Ishikawa (cell line): ENCODE results near the gene SLX4.

Experiments
- CEBPB ChIP-seq: IDR thresholded peaks from 2 replicates; pipeline ENCODE4 v1.6.1; 2012
- CREB1 ChIP-seq: IDR thresholded peaks from 2 replicates; pipeline ENCODE4 v1.6.1; 2012; ENCODE audit warnings: low read depth
- EGR1 ChIP-seq: IDR thresholded peaks from 2 replicates; pipeline ENCODE4 v1.6.1; 2012
- EP300 ChIP-seq: IDR thresholded peaks from 2 replicates; pipeline ENCODE4 v1.6.1; 2012; ENCODE audit warnings: borderline replicate concordance
- FOXM1 ChIP-seq: IDR thresholded peaks from 2 replicates; pipeline ENCODE4 v1.6.1; 2012; ENCODE audit warnings: low read depth, borderline replicate concordance
- MAX ChIP-seq: IDR thresholded peaks from 2 replicates; pipeline ENCODE4 v1.6.1; 2012
- NFIC ChIP-seq: IDR thresholded peaks from 2 replicates; pipeline ENCODE4 v1.6.1; 2012
- RAD21 ChIP-seq: IDR thresholded peaks from 2 replicates; pipeline ENCODE4 v1.6.1; 2012; ENCODE audit warnings: low read depth
- REST ChIP-seq: IDR thresholded peaks from 2 replicates; pipeline ENCODE4 v1.6.1; 2012; ENCODE audit warnings: low read depth, mild to moderate bottlenecking
- TAF1 ChIP-seq: IDR thresholded peaks from 2 replicates; pipeline ENCODE4 v1.6.1; 2012; ENCODE audit warnings: low read depth, mild to moderate bottlenecking
- TCF12 ChIP-seq: IDR thresholded peaks from 2 replicates; pipeline ENCODE4 v1.6.1; 2012; ENCODE audit warnings: low read depth
- TEAD4 ChIP-seq: IDR thresholded peaks from 2 replicates; pipeline ENCODE4 v1.6.1; 2012
- YY1 ChIP-seq: IDR thresholded peaks from 2 replicates; pipeline ENCODE4 v1.6.1; 2012; ENCODE audit warnings: low read depth
- ZBTB7A ChIP-seq: IDR thresholded peaks from 2 replicates; pipeline ENCODE4 v1.6.1; 2012; ENCODE audit warnings: low read depth
- TF ChIP-seq, protein P1 (sequence below): IDR thresholded peaks from 2 replicates; pipeline ENCODE4 v1.6.1; 2012

Gene SLX4

GRCh38 chr16:3595110-3595486 lies 16.3 kb downstream of the SLX4 start:
- TF ChIP-seq CREB1 (no peak), RAD21 (no peak), CEBPB (no peak), TCF12 (no peak), TAF1 (no peak), ZBTB7A (no peak), EGR1 (no peak), NFIC (no peak), EP300 (no peak), REST (no peak), MAX (no peak), TEAD4 (no peak)

DNA sequence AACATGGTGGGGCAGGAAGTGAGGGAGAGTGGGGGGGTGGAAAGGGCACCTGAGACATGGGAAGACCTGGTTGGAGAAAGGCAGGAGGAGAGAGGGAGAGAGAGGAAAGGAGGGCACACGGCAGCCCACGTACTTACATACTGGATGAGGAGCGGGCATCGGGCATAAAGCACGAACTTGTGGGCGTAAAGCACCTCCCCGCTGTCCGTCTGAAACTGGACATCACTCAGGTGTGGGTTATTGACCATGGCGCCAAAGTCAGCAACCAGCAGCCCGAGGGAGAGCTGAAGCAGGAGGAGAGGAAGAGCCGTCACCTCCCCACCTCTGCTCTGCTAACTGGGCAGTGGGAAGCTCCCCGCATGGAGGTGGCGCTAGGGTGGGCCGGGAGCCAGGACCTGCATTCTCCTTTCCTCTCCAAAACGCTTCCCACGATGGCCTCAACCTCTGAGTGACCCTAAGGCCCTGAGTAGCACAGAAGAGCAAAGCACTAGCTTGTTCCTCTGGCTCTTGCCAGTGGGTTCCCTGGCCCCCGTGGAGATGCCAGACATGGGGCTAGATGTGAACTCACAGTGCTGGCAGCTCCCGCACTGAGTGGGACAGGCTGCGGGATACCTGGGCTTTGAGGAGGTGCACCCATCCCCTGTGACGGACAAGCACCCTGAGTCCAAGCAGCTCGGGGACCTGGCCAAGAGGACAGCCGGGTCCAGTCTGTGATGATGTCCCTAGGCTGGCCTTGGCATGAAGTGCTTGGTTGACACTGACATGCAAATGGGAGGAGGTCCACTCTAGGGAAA lies 16.9 kb downstream of the SLX4 start:
- TF ChIP-seq TAF1 (no peak), EP300 (no peak), YY1 (no peak), TEAD4 (no peak), CREB1 (no peak), RAD21 (no peak), MAX (no peak), NFIC (no peak), ZBTB7A (no peak), CEBPB (no peak), REST (no peak), FOXM1 (no peak), TCF12 (no peak), EGR1 (no peak)
- TF ChIP-seq, protein P1, sequence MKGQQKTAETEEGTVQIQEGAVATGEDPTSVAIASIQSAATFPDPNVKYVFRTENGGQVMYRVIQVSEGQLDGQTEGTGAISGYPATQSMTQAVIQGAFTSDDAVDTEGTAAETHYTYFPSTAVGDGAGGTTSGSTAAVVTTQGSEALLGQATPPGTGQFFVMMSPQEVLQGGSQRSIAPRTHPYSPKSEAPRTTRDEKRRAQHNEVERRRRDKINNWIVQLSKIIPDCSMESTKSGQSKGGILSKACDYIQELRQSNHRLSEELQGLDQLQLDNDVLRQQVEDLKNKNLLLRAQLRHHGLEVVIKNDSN, result no peak

DNA sequence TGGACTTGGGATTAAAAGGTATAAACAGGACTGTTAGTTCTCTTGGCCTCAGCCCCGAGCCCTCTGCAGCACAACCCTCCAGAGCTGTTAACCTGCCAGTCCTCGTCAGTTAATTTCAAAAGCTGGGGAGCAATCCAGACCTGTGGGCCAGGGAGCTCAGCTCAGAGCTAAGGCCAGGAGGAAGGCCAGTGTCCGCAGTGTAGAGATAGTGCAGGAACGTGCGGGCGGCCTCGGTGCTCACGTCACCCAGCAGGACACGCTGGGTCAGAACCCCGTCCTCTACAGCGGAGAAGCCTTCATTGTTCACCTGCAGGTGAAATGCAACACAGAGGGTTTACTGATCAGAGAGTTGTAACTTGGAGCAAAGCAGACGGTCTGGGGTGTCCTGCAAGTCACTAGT lies 18.8 kb downstream of the SLX4 start:
- TF ChIP-seq CEBPB, result no peak
- no peak for TF ChIP-seq MAX
- no peak for TF ChIP-seq EP300
- TF ChIP-seq NFIC, result no peak
- no peak for TF ChIP-seq REST
- no peak for TF ChIP-seq TCF12
- no peak for TF ChIP-seq FOXM1
- no peak for TF ChIP-seq TAF1
- no peak for TF ChIP-seq RAD21
- TF ChIP-seq TEAD4, result no peak
- TF ChIP-seq YY1, result no peak
- no peak for TF ChIP-seq EGR1
- TF ChIP-seq, protein P1, result no peak
- no peak for TF ChIP-seq CREB1

DNA sequence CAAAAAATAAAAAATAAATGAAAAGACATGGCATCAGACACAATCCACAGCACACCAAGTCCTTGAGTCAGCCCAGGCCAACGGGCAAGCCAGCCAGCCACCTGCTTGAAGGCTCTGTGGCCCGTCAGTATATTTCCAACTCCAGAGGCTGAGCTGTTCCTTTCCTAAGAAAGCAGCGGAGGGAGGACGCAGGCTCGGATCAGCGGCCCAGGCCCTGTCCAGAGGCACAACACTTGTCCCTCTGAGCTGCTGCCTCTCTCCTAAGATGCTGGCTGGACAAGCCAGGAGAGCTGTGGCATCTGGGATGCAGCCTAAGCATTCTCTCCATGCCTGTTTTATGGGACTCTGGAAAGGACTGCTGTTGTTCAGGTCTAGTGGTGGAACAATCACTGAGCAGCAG lies 19.4 kb downstream of the SLX4 start:
- no peak for TF ChIP-seq CREB1
- no peak for TF ChIP-seq MAX
- no peak for TF ChIP-seq TEAD4
- no peak for TF ChIP-seq REST
- TF ChIP-seq EP300, result no peak
- no peak for TF ChIP-seq RAD21
- TF ChIP-seq YY1, result no peak
- no peak for TF ChIP-seq CEBPB
- TF ChIP-seq NFIC, result no peak
- no peak for TF ChIP-seq EGR1
- TF ChIP-seq TCF12, result no peak
- TF ChIP-seq ZBTB7A, result no peak
- TF ChIP-seq, protein P1, result no peak
